ENCODE data around the gene SIX5.

- TF ChIP-seq SIX5 (IDR thresholded peaks at IDR 0.05; ENCODE audit: borderline replicate concordance in 1 of 2, insufficient read depth in 1 of 2, low read depth in 1 of 2, low read length in 2 of 2) (no peak), CTCF (IDR thresholded peaks at IDR 0.05 in 2 of 3, conservative IDR thresholded peaks at IDR 0.05 in 1 of 3; ENCODE audit: insufficient read depth in 2 of 3, low read depth in 1 of 3, low read length in 3 of 3) (no peak), RBBP5 (IDR thresholded peaks at IDR 0.05; ENCODE audit: borderline replicate concordance, insufficient read depth, low read length, poor library complexity, severe bottlenecking) (no peak), ZFP30 (CRISPR knock-in tag; IDR thresholded peaks at IDR 0.05; ENCODE audit: borderline replicate concordance) (no peak), NFRKB (IDR thresholded peaks at IDR 0.05; ENCODE audit: low read depth) (no peak), FIP1L1 (IDR thresholded peaks at IDR 0.05; ENCODE audit: low read depth, low read length, poor library complexity, severe bottlenecking) (no peak), POLR2A (conservative IDR thresholded peaks at IDR 0.05) (no peak), DEAF1 (CRISPR knock-in tag; IDR thresholded peaks at IDR 0.05) (no peak), GTF2B (IDR thresholded peaks at IDR 0.05; ENCODE audit: extremely low read depth, insufficient read length) (no peak), ZNF3 (CRISPR knock-in tag; IDR thresholded peaks at IDR 0.05) (no peak)
Observed at GRCh38 chr19:45816236-45817009, 47.4 kb upstream of the SIX5 start.
